ENCODE results near the gene OPCML.

The OPCML gene

DNA sequence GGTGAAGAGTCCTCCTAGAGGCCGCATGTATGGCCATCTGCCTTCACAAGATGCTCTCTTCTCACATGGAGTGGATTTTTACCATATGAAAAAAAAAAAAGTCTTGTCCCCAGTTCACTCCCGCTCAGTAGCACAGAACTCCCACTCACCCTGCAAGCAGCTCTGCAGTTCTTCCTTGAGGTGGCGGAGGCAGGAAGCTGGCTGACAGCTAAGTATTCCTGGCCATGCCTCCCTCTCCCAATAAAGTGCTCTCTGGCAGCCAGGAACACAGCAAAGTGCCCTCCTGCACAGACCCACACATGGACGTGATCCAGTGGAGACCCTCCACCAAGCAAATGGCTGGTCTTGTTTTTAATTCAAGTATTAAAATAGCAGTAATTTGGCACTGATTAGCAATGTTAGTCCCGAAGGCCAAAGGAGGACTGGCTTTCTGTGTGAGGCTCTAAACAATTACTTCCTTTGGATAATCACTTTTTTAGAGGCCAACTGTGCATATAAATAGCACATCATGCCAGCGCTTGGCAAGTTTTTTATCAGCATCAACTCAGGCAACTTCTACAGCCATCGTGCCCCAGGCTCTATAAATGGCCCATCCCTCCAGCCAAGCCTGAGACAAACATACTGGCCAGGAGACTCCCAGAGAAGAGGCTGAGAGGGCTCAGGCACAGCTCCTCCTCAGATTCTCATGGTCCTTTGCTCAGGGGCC, 413.6 kb downstream of the OPCML start:
- FAIRE-seq: no peak

DNA sequence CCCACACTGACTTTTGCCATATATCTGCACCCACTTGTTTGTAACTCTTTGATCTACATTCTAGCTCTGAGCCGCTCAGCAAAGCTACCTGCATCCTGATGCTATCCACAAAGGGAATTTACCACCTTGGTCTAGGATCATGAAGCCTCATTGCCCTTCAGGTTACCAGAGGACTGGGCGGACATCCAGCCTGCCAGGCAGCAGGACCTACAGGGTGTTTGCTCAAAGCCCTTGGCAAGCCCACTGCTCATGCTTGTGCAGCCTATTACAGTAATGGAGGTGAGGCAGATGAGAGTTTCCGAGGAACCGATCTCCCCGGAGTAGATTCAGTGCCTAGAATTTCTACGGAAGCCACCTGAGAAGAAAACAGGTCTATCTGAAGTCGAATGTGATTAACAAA, 417.2 kb downstream of the OPCML start:
- FAIRE-seq: no peak

DNA sequence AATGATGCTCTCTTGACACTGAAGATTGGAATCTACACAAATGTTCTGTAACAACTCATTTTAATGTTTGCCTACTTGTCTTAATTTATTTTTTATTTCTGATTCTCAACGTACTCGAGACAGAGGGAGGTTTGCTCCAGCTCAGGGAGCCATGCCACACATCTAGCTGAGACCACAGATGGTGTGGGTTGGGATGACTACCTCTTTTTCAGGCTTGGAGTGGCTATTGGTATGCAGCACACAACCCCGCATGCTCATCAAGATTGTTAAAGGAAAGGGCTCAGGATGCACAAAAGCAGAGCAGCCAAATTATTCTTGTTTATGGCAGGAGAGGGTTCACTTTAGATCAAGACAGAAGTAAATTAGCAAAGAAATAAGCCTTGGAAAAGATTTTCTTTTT, 424.5 kb downstream of the OPCML start:
- FAIRE-seq: no peak

DNA sequence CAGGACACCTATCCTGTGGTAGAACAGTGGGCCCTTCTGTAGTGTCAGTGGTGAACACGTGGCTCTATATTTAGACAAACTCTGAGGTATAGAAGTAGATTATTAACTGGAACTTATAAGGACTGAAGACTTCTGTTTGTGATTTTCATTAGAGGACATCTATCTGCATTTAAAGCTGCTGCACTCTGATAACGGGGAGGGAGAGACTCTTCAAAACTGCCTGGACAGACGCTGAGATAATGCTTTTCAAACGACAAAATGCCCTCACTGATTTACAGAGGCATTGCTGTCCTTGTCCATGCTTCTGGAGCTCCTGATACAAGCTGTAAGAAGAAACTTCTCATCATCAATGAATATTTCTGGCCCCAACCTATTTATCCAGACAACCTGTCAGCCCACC, 425.2 kb downstream of the OPCML start:
- FAIRE-seq: no peak

DNA sequence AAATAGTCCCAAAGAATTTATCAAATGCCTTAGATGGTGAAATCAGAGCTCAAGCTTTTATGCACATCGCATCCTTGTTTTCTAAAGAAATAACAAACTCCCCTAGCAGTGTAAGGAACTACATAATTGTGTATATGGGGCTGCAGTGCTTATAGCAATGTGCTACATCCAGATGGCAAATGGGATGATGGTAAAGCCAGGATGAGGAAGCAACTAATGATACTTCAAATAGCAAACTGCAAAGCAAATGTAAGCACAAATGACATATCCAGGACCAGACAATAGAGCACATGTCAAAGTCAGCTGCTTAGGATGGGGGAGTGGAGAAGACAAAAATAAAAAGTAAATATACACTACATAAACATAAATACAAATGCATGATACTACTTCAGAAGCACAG, 425.9 kb downstream of the OPCML start:
- no peak for FAIRE-seq

DNA sequence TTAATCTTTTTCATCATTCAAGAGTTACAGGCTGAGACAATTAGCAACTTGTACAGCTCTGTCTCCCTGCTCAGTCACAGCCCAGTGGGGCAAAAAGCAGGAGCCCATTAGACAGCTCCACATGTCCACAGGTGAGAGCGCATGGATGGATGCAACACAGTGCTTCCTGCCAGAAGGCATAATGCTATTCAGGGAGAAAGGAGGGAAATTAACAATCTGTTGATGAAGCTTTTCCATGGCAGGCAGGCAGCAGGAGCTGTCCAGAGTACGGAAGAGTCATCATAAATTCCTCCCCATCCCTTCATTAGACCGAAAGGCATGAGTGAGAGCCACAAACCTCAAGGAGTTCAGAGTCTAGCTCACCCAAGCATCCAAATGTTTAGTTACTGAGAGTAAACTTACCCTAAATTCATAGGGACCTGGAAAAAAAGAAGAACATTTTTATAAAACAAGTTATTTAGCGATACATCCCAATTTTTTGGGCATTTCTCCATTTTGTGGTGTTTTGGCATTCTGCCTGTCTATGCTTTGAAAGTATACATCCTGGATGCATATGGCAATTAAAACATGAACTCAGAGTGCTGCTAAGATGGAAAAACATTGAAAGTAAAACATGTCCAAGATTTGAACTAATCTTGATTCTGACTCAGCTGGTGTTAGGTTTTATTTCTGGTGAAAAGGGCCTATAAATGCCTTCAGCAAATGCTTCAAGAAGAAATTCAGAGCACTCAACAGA, 428.1 kb downstream of the OPCML start:
- FAIRE-seq: no peak

DNA sequence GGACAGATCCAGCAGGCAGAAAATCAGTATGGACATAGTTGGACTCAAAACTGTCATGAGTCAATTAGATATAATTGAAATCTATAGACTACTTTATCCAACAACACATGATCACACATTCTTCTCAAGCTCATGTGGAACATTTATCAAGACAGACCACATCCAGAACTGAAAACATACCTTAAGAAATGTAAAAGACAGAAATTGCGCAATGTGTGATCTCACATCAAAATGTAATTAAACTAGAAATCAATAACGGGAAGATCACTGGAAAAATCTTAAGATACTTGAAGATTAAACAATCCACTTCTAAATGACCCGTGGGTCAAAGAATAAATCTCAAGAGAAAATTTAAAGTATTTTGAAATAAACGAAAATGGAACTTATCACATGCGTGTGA, 435.3 kb downstream of the OPCML start:
- FAIRE-seq: no peak

DNA sequence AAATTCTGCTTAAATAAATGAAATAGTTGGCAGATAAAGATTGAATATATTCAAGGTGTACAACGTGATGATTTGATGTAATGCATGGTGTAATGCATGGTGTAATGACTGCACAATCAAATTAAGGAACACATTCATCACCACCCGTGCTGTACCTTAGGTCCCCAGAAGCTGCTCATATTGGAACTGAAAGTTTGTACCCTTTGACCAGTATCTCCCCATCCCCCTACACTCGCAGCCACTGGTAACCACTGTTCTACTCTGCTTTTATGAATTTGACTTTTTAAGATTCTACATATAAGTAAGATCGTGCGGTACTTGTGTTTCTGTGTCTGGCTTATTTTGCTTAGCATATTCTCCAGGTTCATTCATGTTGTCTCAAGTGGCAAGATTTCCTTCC, 445.8 kb downstream of the OPCML start:
- no peak for FAIRE-seq

DNA sequence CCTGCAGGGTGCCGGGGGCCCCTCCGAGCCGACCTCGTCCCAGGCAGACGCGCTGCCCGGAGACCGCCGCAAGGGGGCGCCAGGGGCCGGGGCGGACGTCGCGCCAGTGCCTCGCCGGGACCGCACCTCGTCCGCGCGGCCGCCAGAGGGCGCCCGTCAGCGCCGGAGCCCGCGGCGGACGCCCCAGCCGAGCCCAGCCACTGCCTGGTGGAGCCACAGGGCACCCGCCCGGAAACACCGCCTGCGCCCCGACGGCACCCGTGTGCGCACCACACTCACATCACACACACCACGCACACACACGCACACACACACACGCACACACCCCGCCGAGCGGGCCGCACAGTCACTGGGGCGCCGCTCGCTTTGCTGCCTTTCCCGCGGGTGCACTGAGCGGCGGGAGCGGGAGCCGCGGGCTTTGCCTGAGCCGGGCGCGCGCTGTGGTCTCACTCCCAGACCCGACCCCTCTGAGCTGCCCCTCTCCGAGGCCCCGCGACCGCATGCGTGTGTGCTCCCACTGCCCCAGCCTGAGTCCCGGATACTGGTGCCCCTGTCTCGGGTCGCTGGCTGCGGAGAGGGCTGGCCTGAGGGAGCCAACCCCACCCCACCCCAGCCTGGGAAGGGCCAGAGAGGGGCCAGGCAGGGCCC, 449.3 kb downstream of the OPCML start:
- FAIRE-seq: no peak

DNA sequence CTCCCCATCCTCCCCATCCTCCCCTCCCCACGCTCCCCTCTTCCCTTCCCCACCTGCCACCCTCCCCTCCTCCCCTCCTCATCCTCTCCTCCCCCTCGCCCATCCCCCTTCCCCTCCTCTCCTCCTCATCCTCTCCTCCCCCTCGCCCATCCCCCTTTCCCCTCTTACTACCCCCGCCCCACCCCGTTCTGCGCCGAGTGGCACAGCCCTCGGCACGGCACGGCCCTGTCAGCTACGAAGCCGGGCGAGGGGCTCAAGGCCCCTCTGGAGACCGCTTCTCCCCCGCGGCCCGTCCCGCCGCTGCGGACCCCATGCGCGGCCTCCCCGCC, 449.9 kb downstream of the OPCML start:
- FAIRE-seq: no peak

DNA sequence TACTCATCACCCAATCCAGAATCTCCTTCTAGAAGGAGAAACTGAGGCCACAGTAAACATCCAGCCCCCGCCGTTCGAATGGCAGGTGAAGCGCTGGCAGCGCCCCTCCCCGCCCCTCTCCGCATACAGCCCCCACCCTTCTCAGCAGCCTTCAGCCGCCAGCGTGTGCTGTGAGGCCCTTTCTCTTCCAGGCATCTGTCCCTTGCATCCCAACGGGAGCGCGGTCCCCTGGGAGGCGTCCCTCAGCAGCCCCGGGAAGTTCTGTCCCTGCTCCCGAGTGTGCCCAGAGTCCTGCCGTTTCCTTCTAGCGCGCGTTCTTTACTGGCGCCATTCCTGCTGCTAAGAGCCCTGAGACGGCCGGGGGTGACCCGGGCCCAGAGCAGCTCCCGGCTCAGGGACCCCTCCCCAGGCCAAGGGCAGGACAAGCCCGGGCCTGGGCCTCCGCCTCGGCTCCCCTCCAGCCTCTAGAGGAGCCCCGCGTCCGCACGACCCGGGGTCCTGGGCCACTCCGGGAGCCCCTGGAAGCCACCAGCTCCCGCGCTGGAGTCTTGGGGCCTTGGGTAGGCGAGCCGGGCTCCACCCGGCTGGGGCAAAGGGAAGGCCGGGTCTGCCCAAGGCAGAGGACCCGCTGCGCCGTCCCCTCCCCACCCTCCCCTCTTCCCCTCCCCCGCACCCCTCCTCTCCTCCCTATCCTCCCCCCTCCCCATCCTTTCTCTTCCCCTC, 450.4 kb downstream of the OPCML start:
- no peak for FAIRE-seq

DNA sequence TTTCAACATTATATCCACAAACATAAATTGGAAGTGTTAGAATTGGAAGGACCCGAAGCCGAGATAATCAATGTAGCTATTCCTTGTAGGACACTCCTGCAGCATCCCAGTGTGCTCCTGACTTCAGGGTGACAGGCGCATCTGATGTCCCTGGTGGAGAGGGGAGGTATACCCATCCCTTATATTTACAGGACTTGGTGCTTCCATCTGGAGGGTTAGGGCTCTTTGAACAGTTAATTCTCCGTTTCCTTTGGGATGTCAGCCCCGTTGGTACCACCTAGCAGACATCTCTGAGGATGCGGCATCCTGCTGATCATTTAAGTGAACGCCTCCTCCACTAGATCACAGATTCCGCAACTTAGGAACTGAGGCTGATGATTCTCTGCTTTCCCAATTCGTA, 451.3 kb downstream of the OPCML start:
- no peak for FAIRE-seq

DNA sequence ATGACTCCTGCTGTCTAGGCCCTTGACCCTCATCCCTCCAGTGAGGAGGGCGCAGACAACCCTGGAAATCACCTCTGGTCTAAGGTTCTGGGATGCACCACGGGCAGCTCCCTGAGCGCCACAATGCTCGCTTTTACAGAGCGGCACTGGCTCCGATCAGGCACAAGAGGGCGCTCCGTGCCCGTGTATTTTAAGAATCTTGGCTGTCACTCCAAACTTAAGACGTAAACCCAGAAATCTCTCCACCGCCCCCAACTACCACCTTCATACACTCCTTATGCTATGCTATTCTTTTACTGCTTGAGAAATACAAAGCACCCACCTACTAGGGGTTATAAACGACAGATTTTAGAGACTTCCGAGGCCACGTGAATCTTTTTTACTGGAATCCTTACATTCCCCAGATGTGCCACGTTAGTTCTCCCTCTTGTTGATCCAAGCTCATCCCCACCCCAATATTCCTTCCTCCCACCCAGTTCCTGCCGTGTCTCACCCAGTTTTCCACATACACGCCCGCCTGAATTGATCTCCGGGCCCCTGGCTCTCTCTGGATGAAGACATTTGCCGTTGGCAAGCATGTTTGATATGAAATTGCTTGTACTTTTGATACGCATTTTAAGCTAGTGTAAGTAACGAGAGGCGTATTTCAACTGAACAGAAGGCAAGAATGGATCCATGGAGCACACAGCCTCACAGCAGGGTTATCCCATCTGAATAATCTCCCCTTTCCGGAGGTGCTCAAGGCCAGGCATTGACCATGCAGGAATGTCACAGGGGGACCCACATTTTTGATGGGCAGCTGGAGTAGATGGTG, 453.5 kb downstream of the OPCML start:
- no peak for FAIRE-seq

DNA sequence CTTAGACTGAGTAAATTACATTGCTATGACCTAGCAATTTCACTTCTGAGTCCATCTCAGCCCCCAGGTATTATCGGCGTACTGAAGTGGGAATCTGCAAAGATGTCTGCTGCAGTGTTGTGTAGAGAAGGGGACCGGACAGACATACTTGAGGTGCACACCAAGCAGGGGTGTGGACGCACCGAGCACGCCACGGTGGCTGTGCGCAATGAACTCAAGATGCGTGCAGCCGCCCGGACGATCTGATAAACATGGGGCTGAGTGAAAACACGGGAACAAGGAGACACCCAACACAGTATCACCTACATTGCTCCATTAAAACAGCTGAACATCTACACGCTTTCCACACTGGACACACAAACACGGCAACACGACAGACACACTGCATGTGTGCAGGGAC, 454.3 kb downstream of the OPCML start:
- FAIRE-seq: no peak

DNA sequence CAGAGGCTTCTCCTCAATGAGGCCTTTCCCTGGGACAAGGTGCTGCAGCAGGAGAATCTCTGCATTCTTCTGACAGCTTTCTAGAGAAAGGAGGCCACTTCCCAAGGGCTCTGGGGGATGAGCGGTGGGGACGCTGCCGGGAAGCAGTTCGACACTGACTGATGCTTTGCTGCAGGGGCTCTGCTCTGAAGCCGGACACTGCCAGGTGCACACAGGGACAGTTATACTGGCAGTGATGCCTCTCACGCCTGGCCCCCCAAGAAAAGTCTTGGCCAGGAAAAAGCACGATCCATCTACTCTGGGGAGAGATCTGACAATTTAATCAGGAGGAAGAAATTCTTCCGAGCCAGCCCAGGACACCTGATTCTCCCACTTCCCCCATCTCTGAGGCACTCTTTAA, 456.9 kb downstream of the OPCML start:
- FAIRE-seq: no peak

DNA sequence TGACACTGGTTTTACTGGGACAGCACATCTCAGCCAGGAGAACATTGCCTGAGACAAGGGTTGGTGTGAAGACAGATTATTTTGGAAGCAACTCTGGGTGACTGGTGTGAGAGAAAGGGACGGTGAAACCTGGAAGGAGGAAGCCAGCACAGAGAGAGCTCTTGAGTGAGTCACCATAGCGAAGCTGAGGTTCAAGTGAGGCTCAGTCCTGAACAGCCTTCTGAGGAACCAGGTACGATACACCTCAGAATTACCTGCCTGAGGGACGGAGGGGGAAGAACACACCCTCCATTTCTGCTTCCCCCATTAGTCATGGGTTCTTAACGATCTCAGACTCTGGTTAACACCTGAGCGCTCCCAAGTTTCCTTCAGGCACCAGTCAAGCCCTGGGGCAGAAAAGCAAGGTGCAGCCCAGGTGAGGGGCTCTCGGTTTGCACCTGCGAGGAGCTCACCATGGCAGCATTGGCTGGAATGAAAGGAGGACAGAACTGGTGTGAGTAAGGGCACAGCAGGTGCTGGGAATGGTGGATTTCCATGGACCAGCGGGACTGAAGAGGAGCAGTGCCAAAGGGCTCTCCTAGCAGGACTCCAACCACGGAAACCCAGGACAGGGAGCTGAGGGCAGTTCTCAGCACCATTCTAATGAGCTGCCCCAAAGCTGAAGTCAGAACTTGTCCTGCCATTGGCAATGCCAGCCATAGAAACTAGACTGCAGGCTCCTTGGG, 459.3 kb downstream of the OPCML start:
- no peak for FAIRE-seq

DNA sequence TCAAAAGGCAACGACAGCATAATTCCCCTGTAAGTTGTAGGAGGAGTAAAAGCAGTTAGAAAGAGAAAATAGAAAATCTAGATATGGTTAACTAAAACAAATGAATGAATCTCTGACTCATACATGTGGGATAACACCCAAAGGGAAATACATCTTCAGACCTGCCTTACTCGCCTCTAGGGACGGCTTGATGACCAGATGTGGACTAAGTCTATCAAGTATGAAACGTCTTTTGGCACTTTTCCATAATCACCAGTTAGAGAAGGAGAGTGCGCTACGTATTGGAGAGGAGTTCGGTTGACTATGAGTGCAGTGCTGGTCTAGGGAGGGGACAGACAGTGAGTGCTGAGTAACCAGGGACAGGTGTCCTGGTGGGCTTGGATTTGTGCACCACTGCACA, 459.9 kb downstream of the OPCML start:
- no peak for FAIRE-seq

DNA sequence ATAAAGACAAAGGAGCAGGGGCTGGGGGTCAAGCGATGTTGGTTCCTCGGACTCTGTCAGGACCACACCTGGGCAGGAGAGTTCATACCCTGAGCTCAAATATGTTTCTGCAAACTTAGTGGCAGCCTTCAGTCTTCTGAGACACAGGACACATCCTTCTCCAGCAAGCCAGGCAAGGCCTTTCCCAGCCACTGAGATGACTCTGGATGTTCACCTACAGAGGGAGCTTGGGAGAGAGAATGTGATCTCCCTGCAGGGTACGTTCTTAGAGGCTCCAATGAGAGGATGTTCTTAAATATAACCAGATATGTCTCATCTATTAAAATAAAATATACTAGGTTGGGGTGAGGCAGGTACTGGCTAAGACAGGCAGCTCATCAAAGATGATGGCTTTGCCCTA, 461.5 kb downstream of the OPCML start:
- FAIRE-seq: no peak

DNA sequence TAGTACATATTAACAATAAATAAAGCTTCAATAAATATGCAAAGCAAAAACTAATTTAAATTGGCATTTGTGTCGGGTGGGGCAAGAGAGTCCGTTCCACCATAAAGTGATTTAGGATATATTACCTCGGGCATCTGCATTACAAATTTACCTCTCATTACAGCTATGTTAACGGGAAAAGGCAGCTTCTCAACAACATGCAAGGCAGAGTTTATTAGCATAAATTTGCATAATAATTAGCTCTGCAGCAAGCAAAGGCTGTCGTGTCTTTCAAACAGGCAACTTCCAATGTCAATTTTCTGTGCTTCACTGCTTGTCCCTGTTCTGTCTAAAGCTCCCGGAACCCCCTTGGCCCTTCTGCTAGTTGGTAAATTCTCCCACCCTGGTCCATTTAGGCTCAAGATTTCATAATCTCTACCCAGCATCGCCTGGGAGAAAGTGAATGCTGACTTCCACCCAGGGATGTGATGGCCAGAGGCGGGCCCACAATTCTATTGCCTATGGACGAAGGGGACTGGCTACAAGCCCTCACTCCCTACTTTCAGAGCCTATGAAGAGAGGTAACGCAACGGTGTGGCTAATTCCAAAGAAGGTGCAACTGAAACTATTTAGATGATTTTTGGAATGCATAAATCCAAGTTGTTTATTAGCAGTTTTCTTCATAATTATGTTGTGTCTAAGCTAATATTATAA, 462.1 kb downstream of the OPCML start:
- no peak for FAIRE-seq

DNA sequence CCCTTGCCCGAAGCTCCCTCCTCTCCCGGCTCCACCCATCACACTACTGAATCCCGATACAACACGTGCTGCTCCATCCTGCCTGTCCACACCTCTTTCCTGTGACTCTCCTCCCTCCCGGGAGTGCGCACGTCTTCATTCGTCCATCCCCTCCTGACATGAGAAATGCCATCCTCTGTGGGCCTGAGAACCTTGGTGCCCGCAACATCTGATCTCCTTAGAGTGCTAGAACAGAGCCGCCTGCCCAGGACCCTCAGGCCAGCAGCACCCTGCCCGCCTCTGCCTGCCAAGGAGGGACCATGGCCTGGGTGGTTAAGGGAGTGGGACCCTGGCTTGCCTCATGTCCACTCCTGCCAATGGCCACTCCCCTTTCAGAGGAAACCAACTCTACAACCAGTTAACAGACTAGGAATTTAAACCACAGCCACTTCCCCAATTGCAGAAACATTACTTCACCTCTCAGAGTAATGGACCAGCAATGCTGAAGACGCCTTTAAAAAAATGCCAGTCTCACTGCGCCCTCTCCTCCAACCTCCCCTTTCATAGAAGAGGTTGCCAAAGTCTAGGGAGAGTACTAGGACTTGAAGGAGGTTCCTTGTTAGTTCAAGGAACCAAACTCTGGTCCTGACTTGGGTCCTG, 466.3 kb downstream of the OPCML start:
- FAIRE-seq: no peak

DNA sequence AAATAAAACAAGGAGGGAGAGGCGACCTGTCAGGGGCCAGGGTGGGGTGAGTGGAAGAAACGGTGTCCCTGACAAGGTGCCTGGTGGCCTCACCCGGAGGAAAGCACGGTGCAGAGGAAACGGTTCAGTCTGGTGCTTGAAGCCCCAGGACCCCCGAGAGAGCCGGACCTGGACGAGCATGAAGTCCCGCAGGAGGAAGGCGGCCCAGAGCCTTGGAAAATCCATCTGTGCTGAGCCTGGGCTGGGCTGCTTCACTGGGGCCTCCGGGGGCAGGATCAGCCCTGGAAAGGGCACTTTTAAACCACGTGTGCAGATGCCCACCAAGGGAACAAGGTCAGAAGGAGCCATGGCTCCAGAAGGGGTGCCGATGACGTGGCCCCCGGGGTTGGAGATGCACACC, 467.3 kb downstream of the OPCML start:
- no peak for FAIRE-seq
